ENCODE results near the gene PRDM7. TPM values are rescaled to one million over a fixed set of nuclear protein-coding genes. Genes with fewer than 3 reads are reported as not detected.

The PRDM7 gene
- total and polyA plus RNA-seq, 7 donors = not detected

DNA sequence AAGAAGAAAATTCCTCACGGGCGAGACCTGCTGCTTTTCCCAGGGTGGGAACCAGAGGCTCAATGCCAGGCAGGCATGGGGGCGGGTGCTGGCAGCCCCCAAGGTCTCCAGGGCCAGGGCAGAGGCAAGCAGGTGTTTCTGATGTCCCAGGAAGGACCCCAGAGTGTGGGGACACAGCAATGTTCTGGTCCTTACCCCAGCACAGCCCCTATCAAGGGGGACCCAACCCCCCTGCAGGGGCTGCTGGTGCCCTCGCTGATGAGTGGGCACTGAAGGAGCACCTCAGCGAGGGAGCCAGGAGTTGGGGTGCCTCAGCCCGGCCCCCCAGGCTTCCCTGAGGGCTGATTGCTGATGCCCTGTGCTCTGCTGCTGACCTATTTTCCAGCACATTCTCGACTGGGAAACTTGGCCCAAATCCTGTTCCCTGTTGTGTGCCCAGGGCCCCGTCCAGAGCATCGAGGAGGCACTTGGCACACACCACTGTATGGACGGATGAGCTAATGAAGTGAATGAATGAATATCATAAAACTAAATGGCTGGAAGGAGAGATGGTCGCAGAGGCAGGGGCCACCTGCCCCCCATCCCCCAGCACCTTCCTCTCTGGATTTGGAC, 60.7 kb downstream of the PRDM7 start:
- no peak for DNase-seq
- TF ChIP-seq, protein P1, sequence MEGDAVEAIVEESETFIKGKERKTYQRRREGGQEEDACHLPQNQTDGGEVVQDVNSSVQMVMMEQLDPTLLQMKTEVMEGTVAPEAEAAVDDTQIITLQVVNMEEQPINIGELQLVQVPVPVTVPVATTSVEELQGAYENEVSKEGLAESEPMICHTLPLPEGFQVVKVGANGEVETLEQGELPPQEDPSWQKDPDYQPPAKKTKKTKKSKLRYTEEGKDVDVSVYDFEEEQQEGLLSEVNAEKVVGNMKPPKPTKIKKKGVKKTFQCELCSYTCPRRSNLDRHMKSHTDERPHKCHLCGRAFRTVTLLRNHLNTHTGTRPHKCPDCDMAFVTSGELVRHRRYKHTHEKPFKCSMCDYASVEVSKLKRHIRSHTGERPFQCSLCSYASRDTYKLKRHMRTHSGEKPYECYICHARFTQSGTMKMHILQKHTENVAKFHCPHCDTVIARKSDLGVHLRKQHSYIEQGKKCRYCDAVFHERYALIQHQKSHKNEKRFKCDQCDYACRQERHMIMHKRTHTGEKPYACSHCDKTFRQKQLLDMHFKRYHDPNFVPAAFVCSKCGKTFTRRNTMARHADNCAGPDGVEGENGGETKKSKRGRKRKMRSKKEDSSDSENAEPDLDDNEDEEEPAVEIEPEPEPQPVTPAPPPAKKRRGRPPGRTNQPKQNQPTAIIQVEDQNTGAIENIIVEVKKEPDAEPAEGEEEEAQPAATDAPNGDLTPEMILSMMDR (IDR thresholded peaks at IDR 0.05) = no peak
- TF ChIP-seq POLR2AphosphoS5 (IDR thresholded peaks at IDR 0.05) (no peak), POLR2A (IDR thresholded peaks at IDR 0.05) (no peak), EP300 (IDR thresholded peaks at IDR 0.05) (no peak)
- Histone ChIP-seq H3K4me3 (no peak overlapping the region), H3K36me3 (no peaks in the 10 kb centered on the region), H3K27me3 (peaks cover 0 to 6% (median 4%) of the 10 kb centered on the region in 3 donors), H3K9me3 (no peaks in the 10 kb centered on the region), H3K4me1 (peaks cover 0 to 18% (median 17%) of the 10 kb centered on the region in 4 donors), H3K27ac (no peak overlapping the region)
- WGBS, 2 donors = 70 to 82% methylated on average over 11 of the region's 11 CpGs
- intact Hi-C loops (cut with DNase I) = loop anchor here (5.0 kb wide), 1 partner anchor 44 kb away; no protein-coding TSS in a partner anchor

DNA sequence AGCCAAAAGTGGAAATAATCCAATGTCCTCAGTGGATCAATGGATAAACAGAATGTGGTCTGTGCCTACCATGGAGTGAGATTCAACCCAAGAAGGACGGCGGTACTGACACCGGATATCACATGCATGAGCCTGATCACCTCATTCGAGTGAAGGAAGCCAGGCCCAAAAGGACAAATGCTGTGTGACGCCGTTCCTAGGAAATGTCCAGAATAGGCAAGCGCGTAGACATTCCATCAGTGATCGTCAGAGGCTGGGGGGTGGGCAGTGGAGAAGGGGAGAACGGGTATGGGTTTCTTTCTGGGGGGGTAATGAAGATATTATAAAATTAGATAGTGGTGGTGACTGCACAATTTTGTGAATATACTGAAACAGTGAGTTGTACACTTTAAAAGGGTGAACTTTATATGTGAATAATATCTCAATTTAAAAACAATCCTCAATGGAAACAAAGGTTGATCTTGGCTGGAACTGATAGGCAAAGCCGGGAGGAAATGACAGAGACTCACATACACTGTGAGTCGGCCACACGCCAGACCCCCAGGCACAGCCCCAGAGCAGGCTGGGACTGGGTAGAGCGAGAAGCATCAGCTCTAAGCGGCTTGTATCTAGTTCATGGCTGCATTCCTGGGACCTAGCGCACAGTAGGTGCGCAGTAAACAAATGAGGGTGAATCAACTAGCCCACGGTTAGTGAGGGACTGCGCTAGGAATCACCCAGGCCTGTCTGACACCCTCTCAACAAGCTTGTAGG, 61.4 kb downstream of the PRDM7 start:
- H3K27ac ChIP-seq = no peak overlapping the region
- peaks cover 0 to 6% (median 4%) of the 10 kb centered on the region in 3 donors for H3K27me3 ChIP-seq
- H3K36me3 ChIP-seq = no peaks in the 10 kb centered on the region
- 93 to 94% methylated on average over 19 of the region's 19 CpGs for WGBS, 2 donors
- H3K4me3 ChIP-seq = no peak overlapping the region
- TF ChIP-seq, protein P1 (IDR thresholded peaks at IDR 0.05) = no peak
- TF ChIP-seq EP300 (IDR thresholded peaks at IDR 0.05) (no peak), POLR2A (IDR thresholded peaks at IDR 0.05) (no peak), POLR2AphosphoS5 (IDR thresholded peaks at IDR 0.05) (no peak)
- no peaks in the 10 kb centered on the region for H3K9me3 ChIP-seq
- peaks cover 0 to 18% (median 17%) of the 10 kb centered on the region in 4 donors for H3K4me1 ChIP-seq
- intact Hi-C loops (cut with DNase I) = loop anchor here (5.0 kb wide), 1 partner anchor 43 kb away; no protein-coding TSS in a partner anchor
- no peak for DNase-seq

DNA sequence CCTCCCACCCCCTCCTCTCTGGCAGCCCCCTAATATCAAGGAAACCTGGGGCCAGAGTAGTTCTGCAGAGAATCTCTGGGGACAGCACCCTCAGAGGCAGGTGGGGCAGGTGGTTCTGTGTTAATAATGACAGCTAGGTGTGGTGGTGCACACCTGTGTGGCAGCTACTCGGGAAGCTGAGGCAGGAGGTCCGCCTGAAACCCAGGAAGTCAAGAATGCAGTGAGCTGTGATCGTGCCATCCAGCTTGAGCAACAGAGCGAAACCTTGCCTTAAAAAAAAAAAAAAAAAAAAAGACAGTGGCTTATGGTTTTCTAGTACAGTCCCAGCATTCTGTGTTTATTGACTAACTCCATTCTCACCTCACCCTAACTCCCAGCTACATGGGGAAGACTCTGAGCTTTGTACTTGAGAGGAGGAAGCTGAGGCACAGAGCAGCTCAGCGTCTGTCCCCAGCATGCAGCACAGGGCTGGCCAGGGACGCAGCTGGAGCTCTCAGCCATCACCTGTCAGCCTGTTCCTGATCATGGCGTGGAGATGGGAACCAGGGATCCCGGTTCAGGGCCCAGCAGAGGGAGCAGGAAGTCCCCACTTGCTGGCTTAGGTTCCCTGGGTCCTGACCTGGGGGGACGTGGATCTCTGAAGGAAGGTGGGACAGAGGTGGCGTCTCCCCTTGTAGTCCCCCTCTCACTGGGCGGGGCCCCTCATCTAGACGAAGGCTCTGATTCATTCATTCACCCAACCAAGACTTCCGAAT, 64.0 kb downstream of the PRDM7 start:
- TF ChIP-seq POLR2AphosphoS5 (IDR thresholded peaks at IDR 0.05) (no peak), POLR2A (IDR thresholded peaks at IDR 0.05) (no peak), EP300 (IDR thresholded peaks at IDR 0.05) (no peak)
- TF ChIP-seq, protein P1 (IDR thresholded peaks at IDR 0.05) = no peak
- H3K4me1 ChIP-seq = peaks cover 0 to under 1% (median 0%) of the 10 kb centered on the region in 4 donors
- WGBS, 2 donors = 71 to 74% methylated on average over 13 of the region's 13 CpGs
- H3K27me3 ChIP-seq = no peaks in the 10 kb centered on the region
- DNase-seq = no peak
- intact Hi-C loops (cut with DNase I) = no loop called here
- H3K27ac ChIP-seq = no peak overlapping the region
- no peaks in the 10 kb centered on the region for H3K36me3 ChIP-seq
- no peak overlapping the region for H3K4me3 ChIP-seq
- no peaks in the 10 kb centered on the region for H3K9me3 ChIP-seq

DNA sequence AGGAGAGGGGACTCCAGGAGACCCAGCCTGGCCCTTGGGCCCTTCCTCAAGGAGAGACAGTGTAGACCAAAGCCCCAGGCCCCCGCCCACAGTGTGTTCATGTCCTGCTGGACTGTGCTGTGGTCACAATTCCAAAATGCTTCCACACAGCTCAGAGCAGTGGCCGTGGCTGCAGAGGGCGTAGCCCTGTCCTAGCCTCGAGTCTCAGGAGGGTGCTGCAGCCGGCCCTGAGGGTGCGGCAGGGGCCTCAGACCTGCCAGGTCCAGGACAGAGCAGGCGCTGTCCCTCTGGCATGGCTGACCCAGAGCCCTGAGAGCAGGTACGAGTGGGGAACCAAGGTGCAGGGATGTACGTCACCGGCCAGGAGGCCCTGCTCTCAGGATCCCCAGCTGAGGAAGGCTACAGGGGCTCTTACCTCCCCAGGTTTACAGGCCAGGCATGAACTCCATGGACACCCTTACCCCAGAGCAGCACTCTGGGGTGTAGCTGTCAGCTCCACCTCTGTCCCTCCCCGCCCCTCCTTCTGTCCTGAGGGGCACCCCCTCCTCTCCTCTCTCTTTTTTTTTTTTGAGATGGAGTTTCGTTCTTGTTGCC, 65.1 kb downstream of the PRDM7 start:
- 88 to 89% methylated on average over 12 of the region's 12 CpGs for WGBS, 2 donors
- Histone ChIP-seq H3K9me3 (no peaks in the 10 kb centered on the region), H3K4me3 (no peak overlapping the region), H3K27me3 (no peaks in the 10 kb centered on the region), H3K27ac (no peak overlapping the region), H3K4me1 (no peaks in the 10 kb centered on the region), H3K36me3 (no peaks in the 10 kb centered on the region)
- DNase-seq = no peak
- TF ChIP-seq EP300 (IDR thresholded peaks at IDR 0.05) (no peak), POLR2AphosphoS5 (IDR thresholded peaks at IDR 0.05) (no peak), POLR2A (IDR thresholded peaks at IDR 0.05) (no peak)
- TF ChIP-seq, protein P1 (IDR thresholded peaks at IDR 0.05) = no peak
- intact Hi-C loops (cut with DNase I) = no loop called here
